HEK293 (cell line): ENCODE measurements around the gene NFATC1.

Source experiments
- CTCF ChIA-PET: fragments of 350-600 bp; formaldehyde crosslinking; extraction: SDS; loops from one replicate; lab custom pipeline; 2021; ENCODE audit warnings: antibody characterized with exemption; lab: Yijun Ruan, JAX
- POLR2A ChIA-PET: fragments of 300-600 bp; formaldehyde crosslinking; extraction: SDS; loops from one replicate; lab custom pipeline; 2020; ENCODE audit warnings: antibody characterized with exemption, inconsistent platforms; lab: Yijun Ruan, JAX
- H3K27ac ChIP-seq: fragments of 200-500 bp; sonication (Bioruptor generic); 2 replicates; pipeline ENCODE4 v1.5.1; 2014; ENCODE audit warnings: low read depth, low read length, control low read depth, inconsistent platforms; ENCODE audit errors: extremely low read depth
- H3K36me3 ChIP-seq, 2 experiments: fragments of 200-500 bp in 1 of 2; sonication (Bioruptor generic) in 1 of 2; 1 replicate in 1 of 2; 2 replicates in 1 of 2; pipeline ENCODE4 v1.5.1; 2014 to 2017; ENCODE audit warnings: inconsistent platforms in 2 of 2, low read length in 2 of 2; ENCODE audit not compliant: control insufficient read depth in 2 of 2, insufficient read depth in 1 of 2
- H3K4me1 ChIP-seq: fragments of 200-500 bp; sonication (Bioruptor generic); 2 replicates; pipeline ENCODE4 v1.5.1; 2014; ENCODE audit warnings: mild to moderate bottlenecking, low read length, inconsistent platforms; ENCODE audit not compliant: control insufficient read depth, insufficient read depth
- H3K4me3 ChIP-seq: 2 replicates; pipeline ENCODE4 v1.5.1; 2011; ENCODE audit warnings: low read depth, mild to moderate bottlenecking, control low read depth, low read length, moderate library complexity
- H3K9me3 ChIP-seq: fragments of 200-500 bp; sonication (Bioruptor generic); 2 replicates; pipeline ENCODE4 v1.5.1; 2014; ENCODE audit warnings: low read depth, low read length, inconsistent platforms; ENCODE audit not compliant: control insufficient read depth, insufficient read depth
- GLIS1 ChIP-seq: fragments of 450-650 bp; formaldehyde crosslinking; IDR thresholded peaks from 2 replicates; pipeline ENCODE4 v1.5.1; 2016; ENCODE audit warnings: missing biosample characterization, missing genetic modification characterization
- GLIS2 ChIP-seq: fragments of 450-650 bp; formaldehyde crosslinking; IDR thresholded peaks from 2 replicates; pipeline ENCODE4 v1.5.1; 2016; ENCODE audit warnings: missing biosample characterization, missing genetic modification characterization
- KLF9 ChIP-seq: fragments of 450-650 bp; formaldehyde crosslinking; IDR thresholded peaks from 2 replicates; pipeline ENCODE4 v1.5.1; 2016; ENCODE audit warnings: missing biosample characterization, missing genetic modification characterization, low read depth
- OSR2 ChIP-seq: fragments of 450-650 bp; formaldehyde crosslinking; IDR thresholded peaks from 2 replicates; pipeline ENCODE4 v1.5.1; 2016; ENCODE audit warnings: missing biosample characterization, missing genetic modification characterization
- ZBTB7A ChIP-seq: fragments of 450-650 bp; formaldehyde crosslinking; IDR thresholded peaks from 2 replicates; pipeline ENCODE4 v1.5.1; 2016; ENCODE audit warnings: low read depth, missing biosample characterization, missing genetic modification characterization
- ZIC2 ChIP-seq: fragments of 450-650 bp; formaldehyde crosslinking; IDR thresholded peaks from 2 replicates; pipeline ENCODE4 v1.5.1; 2016; ENCODE audit warnings: missing biosample characterization, missing genetic modification characterization
- ZNF423 ChIP-seq: fragments of 450-650 bp; formaldehyde crosslinking; IDR thresholded peaks from 2 replicates; pipeline ENCODE4 v1.5.1; 2016; ENCODE audit warnings: missing biosample characterization, missing genetic modification characterization
- ZNF510 ChIP-seq: fragments of 450-650 bp; formaldehyde crosslinking; IDR thresholded peaks from 2 replicates; pipeline ENCODE4 v1.5.1; 2018; ENCODE audit warnings: mild to moderate bottlenecking, missing genetic modification characterization, missing biosample characterization; ENCODE audit not compliant: insufficient replicate concordance
- ZNF529 ChIP-seq: fragments of 450-650 bp; formaldehyde crosslinking; IDR thresholded peaks from 2 replicates; pipeline ENCODE4 v1.5.1; 2017; ENCODE audit warnings: missing genetic modification characterization, missing biosample characterization; ENCODE audit not compliant: insufficient replicate concordance
- ZNF623 ChIP-seq: fragments of 450-650 bp; formaldehyde crosslinking; IDR thresholded peaks from 2 replicates; pipeline ENCODE4 v1.5.1; 2016; ENCODE audit warnings: missing biosample characterization, missing genetic modification characterization
- ZNF670 ChIP-seq: fragments of 450-650 bp; formaldehyde crosslinking; IDR thresholded peaks from 2 replicates; pipeline ENCODE4 v1.5.1; 2016; ENCODE audit warnings: missing biosample characterization, missing genetic modification characterization, low read depth
- TF ChIP-seq, protein P1 (sequence below): fragments of 450-650 bp; formaldehyde crosslinking; IDR thresholded peaks from 2 replicates; pipeline ENCODE4 v1.5.1; 2016; ENCODE audit warnings: missing biosample characterization, missing genetic modification characterization
- TF ChIP-seq, protein P2 (sequence below): fragments of 450-650 bp; formaldehyde crosslinking; IDR thresholded peaks from 2 replicates; pipeline ENCODE4 v1.5.1; 2016; ENCODE audit warnings: missing biosample characterization, missing genetic modification characterization, low read depth
- TF ChIP-seq, protein P3 (sequence below): fragments of 450-650 bp; formaldehyde crosslinking; IDR thresholded peaks from 2 replicates; pipeline ENCODE4 v1.5.1; 2017; ENCODE audit warnings: missing biosample characterization, missing genetic modification characterization

NFATC1 gene

DNA sequence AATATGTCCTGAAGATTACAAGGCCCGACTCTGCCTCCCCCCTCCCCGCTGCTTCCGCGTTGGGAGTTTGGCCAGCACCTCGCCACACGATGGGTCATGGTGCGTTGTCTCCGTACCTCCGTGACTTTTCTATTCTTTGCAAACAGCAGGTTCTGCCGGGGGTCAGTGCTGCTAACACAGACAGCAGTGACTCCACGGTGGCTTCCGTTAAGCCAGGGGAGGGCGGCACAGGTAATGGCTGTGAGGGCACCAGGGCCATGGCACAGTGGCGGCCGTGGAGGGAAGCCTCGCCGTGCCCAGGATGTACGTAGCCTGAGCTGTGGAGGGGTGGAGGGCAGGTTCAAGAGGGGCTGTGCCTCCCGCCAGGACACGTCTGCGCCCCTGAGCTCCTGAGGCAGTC lies 115.5 kb downstream of the NFATC1 start (continued):
- TF ChIP-seq ZNF510 (tag by site-specific recombination), result no peak
- TF ChIP-seq ZNF423 (tag by site-specific recombination), result no peak
- TF ChIP-seq, protein P1, sequence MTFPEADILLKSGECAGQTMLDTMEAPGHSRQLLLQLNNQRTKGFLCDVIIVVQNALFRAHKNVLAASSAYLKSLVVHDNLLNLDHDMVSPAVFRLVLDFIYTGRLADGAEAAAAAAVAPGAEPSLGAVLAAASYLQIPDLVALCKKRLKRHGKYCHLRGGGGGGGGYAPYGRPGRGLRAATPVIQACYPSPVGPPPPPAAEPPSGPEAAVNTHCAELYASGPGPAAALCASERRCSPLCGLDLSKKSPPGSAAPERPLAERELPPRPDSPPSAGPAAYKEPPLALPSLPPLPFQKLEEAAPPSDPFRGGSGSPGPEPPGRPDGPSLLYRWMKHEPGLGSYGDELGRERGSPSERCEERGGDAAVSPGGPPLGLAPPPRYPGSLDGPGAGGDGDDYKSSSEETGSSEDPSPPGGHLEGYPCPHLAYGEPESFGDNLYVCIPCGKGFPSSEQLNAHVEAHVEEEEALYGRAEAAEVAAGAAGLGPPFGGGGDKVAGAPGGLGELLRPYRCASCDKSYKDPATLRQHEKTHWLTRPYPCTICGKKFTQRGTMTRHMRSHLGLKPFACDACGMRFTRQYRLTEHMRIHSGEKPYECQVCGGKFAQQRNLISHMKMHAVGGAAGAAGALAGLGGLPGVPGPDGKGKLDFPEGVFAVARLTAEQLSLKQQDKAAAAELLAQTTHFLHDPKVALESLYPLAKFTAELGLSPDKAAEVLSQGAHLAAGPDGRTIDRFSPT (tag by site-specific recombination), result no peak
- TF ChIP-seq KLF9, result no peak

DNA sequence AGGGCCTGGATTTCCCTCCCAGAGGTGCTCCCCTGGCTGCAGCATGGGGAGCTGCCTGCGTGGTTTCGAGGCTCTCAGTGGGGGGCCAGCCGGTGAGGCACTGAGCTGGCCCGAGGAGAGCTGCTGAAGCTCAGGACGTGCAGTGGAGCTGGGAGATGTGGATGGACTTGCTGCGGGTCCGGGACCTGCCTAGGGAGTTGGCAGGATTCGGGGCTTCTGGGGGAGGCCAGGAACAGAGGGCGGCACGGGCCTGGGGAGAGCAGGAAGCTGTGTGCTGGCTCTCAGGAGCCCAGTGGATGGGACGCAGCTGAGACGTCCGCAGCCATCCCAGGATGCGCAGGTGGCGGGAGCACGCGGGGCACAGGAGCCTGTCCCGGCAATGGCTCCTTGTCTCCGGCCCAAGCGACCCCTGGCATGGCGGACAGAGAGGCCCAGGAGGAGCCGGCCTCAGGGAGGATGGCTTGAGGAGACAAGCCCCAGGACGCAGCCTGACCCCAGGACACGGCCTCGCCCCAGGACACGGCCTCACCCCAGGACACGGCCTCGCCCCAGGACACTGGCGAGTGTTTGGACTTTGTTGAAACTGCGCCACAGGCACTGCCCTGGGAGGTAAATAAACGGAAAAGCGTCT lies 116.1 kb downstream of the NFATC1 start:
- ChIA-PET POLR2A (no interaction called here), CTCF (no interaction called here)
- H3K4me3 ChIP-seq, result no peak overlapping the region
- H3K4me1 ChIP-seq, result no peaks in the 10 kb centered on the region
- H3K27ac ChIP-seq, result no peak overlapping the region
- H3K9me3 ChIP-seq, result no peaks in the 10 kb centered on the region
- TF ChIP-seq ZIC2 (tag by site-specific recombination), result 0 out of 2 replicates have a peak, but pooled peaks have one; percentile 20
- TF ChIP-seq, protein P2, sequence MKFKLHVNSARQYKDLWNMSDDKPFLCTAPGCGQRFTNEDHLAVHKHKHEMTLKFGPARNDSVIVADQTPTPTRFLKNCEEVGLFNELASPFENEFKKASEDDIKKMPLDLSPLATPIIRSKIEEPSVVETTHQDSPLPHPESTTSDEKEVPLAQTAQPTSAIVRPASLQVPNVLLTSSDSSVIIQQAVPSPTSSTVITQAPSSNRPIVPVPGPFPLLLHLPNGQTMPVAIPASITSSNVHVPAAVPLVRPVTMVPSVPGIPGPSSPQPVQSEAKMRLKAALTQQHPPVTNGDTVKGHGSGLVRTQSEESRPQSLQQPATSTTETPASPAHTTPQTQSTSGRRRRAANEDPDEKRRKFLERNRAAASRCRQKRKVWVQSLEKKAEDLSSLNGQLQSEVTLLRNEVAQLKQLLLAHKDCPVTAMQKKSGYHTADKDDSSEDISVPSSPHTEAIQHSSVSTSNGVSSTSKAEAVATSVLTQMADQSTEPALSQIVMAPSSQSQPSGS (tag by site-specific recombination), result no peak
- no peak for TF ChIP-seq ZBTB7A (tag by site-specific recombination)
- no peaks in the 10 kb centered on the region for H3K36me3 ChIP-seq

DNA sequence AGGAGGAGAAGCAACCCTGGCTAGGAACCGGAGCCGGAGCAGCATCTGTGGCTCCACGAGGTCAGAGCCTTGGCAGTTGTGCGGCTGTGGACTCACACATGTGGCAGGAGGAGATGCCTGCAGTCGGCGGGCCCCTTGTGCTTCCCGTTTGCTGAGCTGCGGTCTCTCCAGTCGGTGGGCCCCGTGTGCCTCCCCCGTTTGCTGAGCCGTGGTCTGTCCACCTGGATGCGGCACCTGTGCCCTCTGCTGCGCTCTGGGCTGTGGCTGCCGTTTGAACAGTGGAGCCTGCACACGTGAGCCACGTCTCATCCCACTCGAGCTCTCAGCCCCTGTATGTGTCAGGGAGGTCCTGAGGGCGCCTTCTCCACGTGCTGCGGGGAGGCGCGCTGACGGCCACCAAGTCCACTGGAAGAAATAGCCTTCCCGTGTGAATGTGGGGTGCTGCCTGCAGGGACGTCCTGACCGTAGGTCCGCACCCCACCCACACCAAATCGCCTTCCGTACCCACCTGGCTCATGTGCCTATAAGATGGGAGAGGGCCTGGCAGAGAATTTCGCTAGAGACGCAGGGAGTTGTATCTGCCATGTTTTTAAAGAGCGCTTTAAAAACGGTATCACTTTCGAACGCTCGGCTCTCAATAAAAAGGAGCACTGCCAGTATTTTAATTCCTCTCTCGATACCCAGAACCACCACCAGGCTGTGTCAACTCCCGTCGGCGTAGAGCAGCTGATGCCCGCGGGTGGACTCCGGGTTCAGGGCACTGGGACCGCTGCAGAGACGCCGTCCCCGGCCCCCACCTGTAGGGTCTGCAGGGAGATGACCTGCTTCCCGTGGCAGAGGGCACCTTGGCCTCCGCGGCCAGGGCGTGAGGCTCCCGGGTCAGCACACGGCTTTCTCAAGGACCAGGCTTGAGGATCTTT lies 117.0 kb downstream of the NFATC1 start:
- H3K27ac ChIP-seq, result no peak overlapping the region
- H3K36me3 ChIP-seq, result no peaks in the 10 kb centered on the region
- H3K4me3 ChIP-seq, result no peak overlapping the region
- no peaks in the 10 kb centered on the region for H3K4me1 ChIP-seq
- H3K9me3 ChIP-seq, result no peaks in the 10 kb centered on the region
- TF ChIP-seq, protein P3, sequence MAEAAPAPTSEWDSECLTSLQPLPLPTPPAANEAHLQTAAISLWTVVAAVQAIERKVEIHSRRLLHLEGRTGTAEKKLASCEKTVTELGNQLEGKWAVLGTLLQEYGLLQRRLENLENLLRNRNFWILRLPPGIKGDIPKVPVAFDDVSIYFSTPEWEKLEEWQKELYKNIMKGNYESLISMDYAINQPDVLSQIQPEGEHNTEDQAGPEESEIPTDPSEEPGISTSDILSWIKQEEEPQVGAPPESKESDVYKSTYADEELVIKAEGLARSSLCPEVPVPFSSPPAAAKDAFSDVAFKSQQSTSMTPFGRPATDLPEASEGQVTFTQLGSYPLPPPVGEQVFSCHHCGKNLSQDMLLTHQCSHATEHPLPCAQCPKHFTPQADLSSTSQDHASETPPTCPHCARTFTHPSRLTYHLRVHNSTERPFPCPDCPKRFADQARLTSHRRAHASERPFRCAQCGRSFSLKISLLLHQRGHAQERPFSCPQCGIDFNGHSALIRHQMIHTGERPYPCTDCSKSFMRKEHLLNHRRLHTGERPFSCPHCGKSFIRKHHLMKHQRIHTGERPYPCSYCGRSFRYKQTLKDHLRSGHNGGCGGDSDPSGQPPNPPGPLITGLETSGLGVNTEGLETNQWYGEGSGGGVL, result no peak
- no peak for TF ChIP-seq ZNF529 (tag by site-specific recombination)
- ChIA-PET CTCF (no interaction called here), POLR2A (no interaction called here)

DNA sequence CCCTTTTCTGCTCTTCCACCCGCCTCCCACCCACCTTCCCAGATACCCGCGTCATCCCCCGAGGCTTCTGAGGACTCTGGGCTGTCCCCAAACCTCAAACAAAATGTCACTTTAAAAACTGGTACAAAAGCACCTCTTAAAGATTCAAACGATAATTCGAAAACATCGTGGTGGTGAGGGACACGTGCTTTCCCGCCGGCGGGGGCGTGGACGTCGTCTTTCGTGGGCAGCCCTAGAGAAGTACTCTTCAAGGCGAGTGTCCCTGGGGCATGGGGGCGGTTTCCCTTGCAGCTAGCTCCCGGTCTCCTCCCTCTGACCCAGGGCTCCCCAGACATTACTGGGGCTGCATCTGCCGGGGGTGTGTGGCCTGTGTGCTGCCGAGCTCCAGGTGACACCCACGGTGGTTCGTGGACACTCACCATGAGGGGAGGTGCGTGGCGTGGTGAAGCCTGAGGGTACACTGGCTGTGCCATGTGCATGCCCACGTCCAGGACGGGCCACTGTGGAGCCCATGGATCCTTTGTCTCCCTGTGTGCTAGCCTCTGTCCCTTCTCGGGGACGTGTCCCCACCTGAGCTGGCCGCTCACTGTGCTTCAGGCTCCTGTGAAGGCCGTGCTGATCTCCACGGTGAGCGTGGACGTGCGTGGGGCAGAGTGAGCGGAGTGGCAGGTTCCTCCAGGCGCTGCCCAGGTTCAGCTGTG lies 117.8 kb downstream of the NFATC1 start:
- H3K27ac ChIP-seq, result no peak overlapping the region
- CTCF ChIA-PET, result no interaction called here

More for the DNA sequence above, 117.8 kb downstream of the NFATC1 start:
- TF ChIP-seq GLIS1 (no peak), ZNF510 (tag by site-specific recombination) (no peak), OSR2 (no peak), GLIS2 (tag by site-specific recombination) (no peak), ZNF670 (tag by site-specific recombination) (no peak), ZNF623 (no peak)
- H3K4me1 ChIP-seq, result no peaks in the 10 kb centered on the region
- no peaks in the 10 kb centered on the region for H3K9me3 ChIP-seq
- no peak overlapping the region for H3K4me3 ChIP-seq
- H3K36me3 ChIP-seq, result no peaks in the 10 kb centered on the region
- POLR2A ChIA-PET, result no interaction called here
